Cardiac muscle cell (in vitro differentiated cells and primary cell): ENCODE measurements around the gene CEP89. TPM values are rescaled to one million over a fixed set of nuclear protein-coding genes. Genes with fewer than 3 reads are reported as not detected.
"Not testable (repeated sequence)": the region's sequence is repeated elsewhere in the genome, so short reads cannot be mapped to it uniquely, and the experiment has no call there.

Experiments
- DNase-seq, 2 donors: peaks; one replicate each; pipeline versions ENCODE4 v3.0.0 to v3.0.0-alpha.2; 2010 to 2017; ENCODE audit warnings: low read depth in 1 of 2, low spot score in 1 of 2
- H3K27ac ChIP-seq: fragments of 200-600 bp; sonication (generic); 2 replicates; pipeline ENCODE4 v1.5.1; 2016
- H3K27me3 ChIP-seq: fragments of 200-600 bp; sonication (generic); 2 replicates; pipeline ENCODE4 v1.6.0; 2016; ENCODE audit warnings: control low read depth
- H3K36me3 ChIP-seq: fragments of 200-600 bp; sonication (generic); 2 replicates; pipeline ENCODE4 v1.5.1; 2016; ENCODE audit warnings: control low read depth
- H3K4me1 ChIP-seq: fragments of 200-600 bp; sonication (generic); 2 replicates; pipeline ENCODE4 v1.8.1; 2017; ENCODE audit warnings: low read depth, mild to moderate bottlenecking, mixed run types
- H3K4me3 ChIP-seq: fragments of 200-600 bp; sonication (generic); 2 replicates; pipeline ENCODE4 v1.5.1; 2016; ENCODE audit warnings: mild to moderate bottlenecking
- H3K9me3 ChIP-seq: fragments of 200-600 bp; sonication (generic); 2 replicates; pipeline ENCODE4 v1.5.1; 2017; ENCODE audit warnings: low read depth, mild to moderate bottlenecking, control low read depth
- CTCF ChIP-seq: IDR thresholded peaks from 2 replicates; pipeline ENCODE4 v1.5.1; 2012; ENCODE audit warnings: low read depth, mild to moderate bottlenecking, low read length
- polyA plus RNA-seq: library from polyadenylated mRNA; unstranded; fragments of >200 nt; fragmentation: Nextera tagmentation; extraction: Ambion mirVana; gene quantifications from 2 replicates; pipeline ENCODE4 v1.2.1, GENCODE V29; 2016
- total RNA-seq: library from RNA; depleted of rRNA; stranded (reverse); fragments of >200 nt; gene quantifications from 2 replicates; pipeline ENCODE4 v1.2.3, GENCODE V29; 2016

CEP89 gene
- total and polyA plus RNA-seq, 2 experiments from 2014 or later, result 19.4 to 20.0 TPM

GRCh38 chr19:32858155-32858554, 113.6 kb downstream of the CEP89 start:
- Histone ChIP-seq H3K27ac (no peak overlapping the region), H3K36me3 (no peaks in the 10 kb centered on the region), H3K4me1 (no peaks in the 10 kb centered on the region), H3K4me3 (no peak overlapping the region), H3K9me3 (no peaks in the 10 kb centered on the region), H3K27me3 (no peaks in the 10 kb centered on the region)
- no peak for DNase-seq
- no peak for TF ChIP-seq CTCF

GRCh38 chr19:32857584-32857983, 114.2 kb downstream of the CEP89 start:
- TF ChIP-seq CTCF, result no peak
- Histone ChIP-seq H3K27ac (no peak overlapping the region), H3K4me1 (no peaks in the 10 kb centered on the region), H3K9me3 (no peaks in the 10 kb centered on the region), H3K4me3 (no peak overlapping the region), H3K27me3 (no peaks in the 10 kb centered on the region), H3K36me3 (no peaks in the 10 kb centered on the region)
- no peak for DNase-seq

- H3K4me1 ChIP-seq, H3K36me3 ChIP-seq: not testable (repeated sequence)
Observed at GRCh38 chr19:32856818-32857217, 114.9 kb downstream of the CEP89 start.

GRCh38 chr19:32852216-32852615, 119.5 kb downstream of the CEP89 start:
- Histone ChIP-seq H3K4me1 (no peaks in the 10 kb centered on the region), H3K9me3 (no peaks in the 10 kb centered on the region), H3K27me3 (no peaks in the 10 kb centered on the region), H3K4me3 (no peak overlapping the region), H3K27ac (no peak overlapping the region), H3K36me3 (no peaks in the 10 kb centered on the region)
- DNase-seq, result no peak
- no peak for TF ChIP-seq CTCF

More at GRCh38 chr19:32856818-32857217, 114.9 kb downstream of the CEP89 start:
- not testable (repeated sequence) for H3K27ac ChIP-seq, H3K9me3 ChIP-seq, DNase-seq, H3K4me3 ChIP-seq, H3K27me3 ChIP-seq

- H3K27ac ChIP-seq, DNase-seq, H3K36me3 ChIP-seq, H3K4me1 ChIP-seq, H3K9me3 ChIP-seq, H3K4me3 ChIP-seq, H3K27me3 ChIP-seq: not testable (repeated sequence)
Observed at GRCh38 chr19:32848035-32848434, 123.7 kb downstream of the CEP89 start.

- Histone ChIP-seq H3K27me3 (no peaks in the 10 kb centered on the region), H3K9me3 (no peaks in the 10 kb centered on the region), H3K36me3 (no peaks in the 10 kb centered on the region), H3K4me1 (no peaks in the 10 kb centered on the region), H3K27ac (no peak overlapping the region), H3K4me3 (no peak overlapping the region)
- DNase-seq, result no peak
- no peak for TF ChIP-seq CTCF
Observed at GRCh38 chr19:32843716-32844245, 128.0 kb downstream of the CEP89 start.

GRCh38 chr19:32842061-32842460, 129.7 kb downstream of the CEP89 start:
- H3K36me3 ChIP-seq, result no peaks in the 10 kb centered on the region
- H3K4me3 ChIP-seq, result no peak overlapping the region
- no peak for TF ChIP-seq CTCF
- H3K9me3 ChIP-seq, result no peaks in the 10 kb centered on the region
- no peak overlapping the region for H3K27ac ChIP-seq
- no peaks in the 10 kb centered on the region for H3K4me1 ChIP-seq
- H3K27me3 ChIP-seq, result no peaks in the 10 kb centered on the region
- DNase-seq, result no peak
